Measurements from ENCODE around the gene RTN4RL1. TPM values are rescaled to one million over a fixed set of nuclear protein-coding genes. Genes with fewer than 3 reads are reported as not detected.
"Not testable (repeated sequence)": the region's sequence is repeated elsewhere in the genome, so short reads cannot be mapped to it uniquely, and the experiment has no call there.

RTN4RL1 gene
- total RNA-seq, 4 donors from 2014 or later = 1.4 to 4.9 (median 1.9) TPM; not detected in 1

DNA sequence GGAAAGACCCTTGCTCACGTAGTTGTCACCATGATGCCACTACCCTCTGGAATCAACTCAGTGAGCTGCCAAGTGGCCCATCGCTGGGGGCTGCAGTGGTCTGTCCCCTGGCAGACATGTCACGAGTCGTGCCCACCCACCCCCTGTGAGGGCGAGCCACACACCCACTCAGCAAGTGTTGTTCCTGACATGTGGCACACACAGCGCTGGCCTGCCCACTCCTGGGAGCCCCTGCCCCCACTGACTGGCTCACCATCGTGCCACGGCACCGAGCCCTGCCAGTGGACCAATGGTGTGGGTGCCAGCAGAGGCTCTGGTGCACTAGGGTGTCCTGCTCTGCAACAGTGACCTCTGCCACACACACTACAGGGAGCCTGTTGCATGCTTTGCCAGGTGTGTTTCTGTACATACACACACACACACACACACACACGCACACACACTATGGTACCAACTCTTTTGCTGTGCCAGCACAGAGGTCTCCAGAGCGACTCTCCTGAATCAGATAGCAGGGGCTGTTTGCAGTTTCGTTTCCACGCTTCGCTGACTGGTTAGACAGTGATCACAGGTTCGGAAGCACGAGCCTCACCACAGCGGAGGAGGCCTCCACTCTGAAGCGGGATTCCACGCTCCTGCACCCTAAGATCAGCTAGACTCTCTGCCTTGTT lies 7.7 kb downstream of the RTN4RL1 start:
- Histone ChIP-seq H3K9me3 (no peaks in the 10 kb centered on the region), H3K4me1 (no peaks in the 10 kb centered on the region), H3K4me3 (no peak overlapping the region), H3K27me3 (no peaks in the 10 kb centered on the region), H3K27ac (no peak overlapping the region), H3K36me3 (no peaks in the 10 kb centered on the region)
- TF ChIP-seq, protein P1, sequence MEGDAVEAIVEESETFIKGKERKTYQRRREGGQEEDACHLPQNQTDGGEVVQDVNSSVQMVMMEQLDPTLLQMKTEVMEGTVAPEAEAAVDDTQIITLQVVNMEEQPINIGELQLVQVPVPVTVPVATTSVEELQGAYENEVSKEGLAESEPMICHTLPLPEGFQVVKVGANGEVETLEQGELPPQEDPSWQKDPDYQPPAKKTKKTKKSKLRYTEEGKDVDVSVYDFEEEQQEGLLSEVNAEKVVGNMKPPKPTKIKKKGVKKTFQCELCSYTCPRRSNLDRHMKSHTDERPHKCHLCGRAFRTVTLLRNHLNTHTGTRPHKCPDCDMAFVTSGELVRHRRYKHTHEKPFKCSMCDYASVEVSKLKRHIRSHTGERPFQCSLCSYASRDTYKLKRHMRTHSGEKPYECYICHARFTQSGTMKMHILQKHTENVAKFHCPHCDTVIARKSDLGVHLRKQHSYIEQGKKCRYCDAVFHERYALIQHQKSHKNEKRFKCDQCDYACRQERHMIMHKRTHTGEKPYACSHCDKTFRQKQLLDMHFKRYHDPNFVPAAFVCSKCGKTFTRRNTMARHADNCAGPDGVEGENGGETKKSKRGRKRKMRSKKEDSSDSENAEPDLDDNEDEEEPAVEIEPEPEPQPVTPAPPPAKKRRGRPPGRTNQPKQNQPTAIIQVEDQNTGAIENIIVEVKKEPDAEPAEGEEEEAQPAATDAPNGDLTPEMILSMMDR (IDR thresholded peaks at IDR 0.05) = no peak
- no peak for TF ChIP-seq POLR2A (IDR thresholded peaks at IDR 0.05)
- intact Hi-C loops (cut with DNase I; ENCODE audit: low total_unique reads) = no loop called here
- no peak for DNase-seq

DNA sequence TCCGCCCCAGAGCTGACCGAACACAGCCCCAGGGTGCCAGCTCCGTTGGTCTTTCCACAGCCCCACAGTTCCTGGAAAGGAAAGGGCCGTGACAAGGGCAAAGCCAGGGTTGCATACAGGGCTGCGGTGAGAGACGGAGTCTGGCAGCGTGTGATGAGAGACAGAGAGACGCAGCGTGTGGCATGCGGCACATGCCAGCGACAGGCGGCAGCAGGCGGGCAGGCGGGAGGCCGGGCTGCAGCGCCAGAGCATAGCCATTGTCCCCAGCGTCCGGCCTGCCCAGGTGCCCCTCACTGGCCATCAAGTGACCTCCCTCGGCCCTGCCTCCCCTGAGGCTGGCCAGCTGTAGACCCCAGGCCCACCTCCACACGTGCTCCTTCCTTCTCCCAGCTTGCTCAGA lies 8.6 kb downstream of the RTN4RL1 start:
- no peaks in the 10 kb centered on the region for H3K36me3 ChIP-seq
- H3K9me3 ChIP-seq = no peaks in the 10 kb centered on the region
- DNase-seq = no peak
- no peaks in the 10 kb centered on the region for H3K27me3 ChIP-seq
- no peaks in the 10 kb centered on the region for H3K4me1 ChIP-seq
- TF ChIP-seq, protein P1 (IDR thresholded peaks at IDR 0.05) = no peak
- no peak for TF ChIP-seq POLR2A (IDR thresholded peaks at IDR 0.05)
- H3K27ac ChIP-seq = no peak overlapping the region
- no peak overlapping the region for H3K4me3 ChIP-seq
- intact Hi-C loops (cut with DNase I; ENCODE audit: low total_unique reads) = no loop called here

DNA sequence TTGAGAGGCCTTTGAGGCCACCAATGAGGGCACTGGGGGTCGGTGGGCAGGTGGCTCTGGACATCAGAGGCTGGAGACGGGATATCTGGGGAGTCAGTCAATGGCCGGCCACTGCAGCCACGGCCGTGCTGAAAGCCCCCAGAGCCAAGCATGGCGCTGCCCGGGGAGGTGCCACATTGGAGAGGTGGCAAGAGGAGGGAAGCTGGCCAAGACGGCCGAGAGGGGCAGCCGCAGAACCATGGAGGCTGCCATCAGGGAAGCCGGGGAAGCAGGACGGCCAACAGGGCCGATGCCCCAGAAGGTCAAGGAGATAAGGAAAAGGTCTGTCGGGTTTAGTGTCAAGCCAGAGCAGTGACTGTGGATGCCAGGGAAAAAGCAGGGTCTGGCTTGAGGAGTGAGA lies 9.8 kb downstream of the RTN4RL1 start:
- no peak overlapping the region for H3K4me3 ChIP-seq
- H3K27ac ChIP-seq = no peak overlapping the region
- H3K9me3 ChIP-seq = no peaks in the 10 kb centered on the region
- no peak for TF ChIP-seq POLR2A (IDR thresholded peaks at IDR 0.05)
- TF ChIP-seq, protein P1 (IDR thresholded peaks at IDR 0.05) = no peak
- no peak for DNase-seq
- no peaks in the 10 kb centered on the region for H3K36me3 ChIP-seq
- no peaks in the 10 kb centered on the region for H3K4me1 ChIP-seq
- H3K27me3 ChIP-seq = no peaks in the 10 kb centered on the region
- intact Hi-C loops (cut with DNase I; ENCODE audit: low total_unique reads) = no loop called here

DNA sequence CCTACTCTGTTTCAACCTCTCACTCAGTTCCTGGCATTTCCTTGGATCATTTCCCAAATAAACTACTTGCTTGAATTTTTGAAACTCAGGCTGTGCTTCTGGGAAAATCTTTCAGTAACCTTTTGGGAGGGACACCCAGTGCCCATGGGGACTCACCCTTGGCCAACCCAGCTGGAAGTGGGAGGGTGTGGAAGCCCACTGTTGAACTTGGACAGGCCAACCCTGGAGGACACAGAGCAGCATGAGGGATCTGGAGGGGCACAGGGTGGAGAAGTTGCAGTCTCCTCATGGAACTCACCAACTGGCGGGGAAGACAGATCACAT lies 11.2 kb downstream of the RTN4RL1 start:
- no peaks in the 10 kb centered on the region for H3K9me3 ChIP-seq
- H3K36me3 ChIP-seq = no peaks in the 10 kb centered on the region
- intact Hi-C loops (cut with DNase I; ENCODE audit: low total_unique reads) = no loop called here
- H3K4me3 ChIP-seq = no peak overlapping the region
- no peaks in the 10 kb centered on the region for H3K4me1 ChIP-seq
- TF ChIP-seq POLR2A (IDR thresholded peaks at IDR 0.05) = no peak
- TF ChIP-seq, protein P1 (IDR thresholded peaks at IDR 0.05) = no peak
- no peak overlapping the region for H3K27ac ChIP-seq
- no peak for DNase-seq
- no peaks in the 10 kb centered on the region for H3K27me3 ChIP-seq

DNA sequence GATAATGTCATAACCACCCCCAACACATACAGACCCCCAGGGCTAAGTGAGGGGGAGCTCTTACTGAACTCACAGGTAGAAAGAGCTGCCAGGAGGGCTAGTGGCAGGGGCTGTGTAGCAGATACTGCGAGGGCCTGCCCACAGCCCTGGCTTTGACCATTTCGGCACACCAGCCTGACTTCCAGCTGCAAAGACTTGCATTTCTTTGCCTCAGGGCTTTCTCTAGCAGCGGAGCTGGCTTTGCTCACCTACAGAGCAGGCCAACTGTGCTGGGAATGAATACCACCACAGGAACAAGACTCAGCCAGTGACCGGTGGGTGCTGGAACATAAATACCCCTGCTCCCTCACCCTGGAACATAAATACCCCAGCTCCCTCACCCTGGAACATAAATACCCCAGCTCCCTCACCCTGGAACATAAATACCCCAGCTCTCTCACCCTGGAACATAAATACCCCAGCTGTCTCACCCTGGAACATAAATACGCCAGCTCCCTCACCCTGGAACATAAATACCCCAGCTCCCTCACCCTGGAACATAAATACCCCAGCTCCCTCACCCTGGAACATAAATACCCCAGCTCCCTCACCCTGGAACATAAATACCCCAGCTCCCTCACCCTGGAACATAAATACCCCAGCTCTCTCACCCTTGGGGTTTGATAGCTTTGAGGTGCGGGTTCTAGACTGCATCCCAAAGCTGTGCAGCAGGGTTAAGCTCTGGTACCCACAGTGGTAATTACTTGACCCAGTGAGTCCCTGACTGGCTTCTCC lies 11.7 kb downstream of the RTN4RL1 start:
- H3K27ac ChIP-seq; H3K27me3 ChIP-seq; intact Hi-C loops (cut with DNase I; ENCODE audit: low total_unique reads); H3K4me1 ChIP-seq; H3K4me3 ChIP-seq; H3K36me3 ChIP-seq; H3K9me3 ChIP-seq; DNase-seq: not testable (repeated sequence)
